Measurements from ENCODE around the gene COLEC12. TPM values are rescaled to one million over a fixed set of nuclear protein-coding genes. Genes with fewer than 3 reads are reported as not detected.

The COLEC12 gene
- total and polyA plus RNA-seq, 8 donors, result 0.35 to 5.5 (median 1.3) TPM

GRCh38 chr18:525036-525797 lies 24.7 kb upstream of the COLEC12 start:
- no peaks in the 10 kb centered on the region for H3K9me3 ChIP-seq
- no peak for TF ChIP-seq CTCF (IDR thresholded peaks at IDR 0.05)
- WGBS, 2 donors, result 72 to 78% methylated on average over 6 of the region's 6 CpGs
- no peak for DNase-seq
- H3K27ac ChIP-seq, result no peak overlapping the region
- no peaks in the 10 kb centered on the region for H3K36me3 ChIP-seq
- H3K4me1 ChIP-seq, result peaks cover 3 to 19% (median 10%) of the 10 kb centered on the region in 3 donors
- no peak for FAIRE-seq
- H3K27me3 ChIP-seq, result no peaks in the 10 kb centered on the region
- no peak overlapping the region for H3K4me3 ChIP-seq
- peak in 1 of 4 donors; percentile 12 for ATAC-seq
- intact Hi-C loops (cut with DNase I), result no loop called here

GRCh38 chr18:524466-524865 lies 24.0 kb upstream of the COLEC12 start:
- H3K4me1 ChIP-seq, result peaks cover 3 to 19% (median 10%) of the 10 kb centered on the region in 3 donors
- FAIRE-seq, result no peak
- intact Hi-C loops (cut with DNase I), result no loop called here
- no peaks in the 10 kb centered on the region for H3K27me3 ChIP-seq
- H3K4me3 ChIP-seq, result no peak overlapping the region
- no peaks in the 10 kb centered on the region for H3K36me3 ChIP-seq
- no peak for TF ChIP-seq CTCF (IDR thresholded peaks at IDR 0.05)
- H3K27ac ChIP-seq, result no peak overlapping the region
- ATAC-seq, result peak in 3 of 4 donors; percentile 37 to 74 (median 67)
- no peaks in the 10 kb centered on the region for H3K9me3 ChIP-seq
- DNase-seq, result no peak

GRCh38 chr18:523561-523960 lies 23.1 kb upstream of the COLEC12 start:
- Histone ChIP-seq H3K4me1 (peaks cover 3 to 19% (median 10%) of the 10 kb centered on the region in 3 donors), H3K4me3 (no peak overlapping the region), H3K27ac (no peak overlapping the region), H3K36me3 (no peaks in the 10 kb centered on the region), H3K9me3 (no peaks in the 10 kb centered on the region), H3K27me3 (no peaks in the 10 kb centered on the region)
- DNase-seq, result no peak
- TF ChIP-seq CTCF (IDR thresholded peaks at IDR 0.05), result no peak
- no peak for ATAC-seq
- intact Hi-C loops (cut with DNase I), result no loop called here
- FAIRE-seq, result no peak
- WGBS, 2 donors, result 54 to 56% methylated on average over 4 of the region's 4 CpGs

- FAIRE-seq, result no peak
- H3K9me3 ChIP-seq, result no peaks in the 10 kb centered on the region
- WGBS, 2 donors, result 69 to 72% methylated on average over 11 of the region's 11 CpGs
- peak; percentile 14 to 64 (median 39) for DNase-seq
- TF ChIP-seq CTCF (IDR thresholded peaks at IDR 0.05), result no peak
- H3K4me1 ChIP-seq, result peaks cover 0 to 4% (median under 1%) of the 10 kb centered on the region in 3 donors
- H3K27me3 ChIP-seq, result no peaks in the 10 kb centered on the region
- no peak overlapping the region for H3K4me3 ChIP-seq
- intact Hi-C loops (cut with DNase I), result no loop called here
- H3K36me3 ChIP-seq, result no peaks in the 10 kb centered on the region
- peak in 3 of 4 donors; percentile 70 to 75 (median 73) for ATAC-seq
- H3K27ac ChIP-seq, result no peak overlapping the region
These were observed 18.7 kb upstream of the COLEC12 start for GRCh38 chr18:519019-519879.
